GM21390 (cell line): ENCODE measurements around the gene OST4.
"Not testable (repeated sequence)": the region's sequence is repeated elsewhere in the genome, so short reads cannot be mapped to it uniquely, and the experiment has no call there.

Experiments used
- ATAC-seq: cut with Tn5 transposase; IDR thresholded peaks from one replicate; pipeline ENCODE4 v1.9.1; 2021; ENCODE audit not compliant: unreplicated experiment

Gene OST4

DNA sequence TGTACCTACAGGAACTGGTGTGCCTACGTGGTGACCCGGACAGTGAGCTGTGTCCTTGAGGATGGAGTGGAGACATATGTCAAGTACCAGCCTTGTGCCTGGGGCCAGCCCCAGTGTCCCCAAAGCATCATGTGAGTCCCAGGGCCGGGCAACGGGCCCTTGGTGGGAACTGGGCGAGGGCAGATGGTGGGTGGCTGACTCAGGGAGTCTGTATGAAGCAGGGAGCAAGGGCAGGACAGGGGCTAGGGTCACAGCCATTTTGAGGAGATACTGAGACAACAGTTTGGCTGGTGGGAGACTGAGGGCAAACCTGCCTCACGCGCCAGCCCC lies 8.7 kb upstream of the OST4 start:
- no peak for ATAC-seq

- ATAC-seq = no peak
Observed at GRCh38 chr2:27079233-27080139, 8.0 kb upstream of the OST4 start.

DNA sequence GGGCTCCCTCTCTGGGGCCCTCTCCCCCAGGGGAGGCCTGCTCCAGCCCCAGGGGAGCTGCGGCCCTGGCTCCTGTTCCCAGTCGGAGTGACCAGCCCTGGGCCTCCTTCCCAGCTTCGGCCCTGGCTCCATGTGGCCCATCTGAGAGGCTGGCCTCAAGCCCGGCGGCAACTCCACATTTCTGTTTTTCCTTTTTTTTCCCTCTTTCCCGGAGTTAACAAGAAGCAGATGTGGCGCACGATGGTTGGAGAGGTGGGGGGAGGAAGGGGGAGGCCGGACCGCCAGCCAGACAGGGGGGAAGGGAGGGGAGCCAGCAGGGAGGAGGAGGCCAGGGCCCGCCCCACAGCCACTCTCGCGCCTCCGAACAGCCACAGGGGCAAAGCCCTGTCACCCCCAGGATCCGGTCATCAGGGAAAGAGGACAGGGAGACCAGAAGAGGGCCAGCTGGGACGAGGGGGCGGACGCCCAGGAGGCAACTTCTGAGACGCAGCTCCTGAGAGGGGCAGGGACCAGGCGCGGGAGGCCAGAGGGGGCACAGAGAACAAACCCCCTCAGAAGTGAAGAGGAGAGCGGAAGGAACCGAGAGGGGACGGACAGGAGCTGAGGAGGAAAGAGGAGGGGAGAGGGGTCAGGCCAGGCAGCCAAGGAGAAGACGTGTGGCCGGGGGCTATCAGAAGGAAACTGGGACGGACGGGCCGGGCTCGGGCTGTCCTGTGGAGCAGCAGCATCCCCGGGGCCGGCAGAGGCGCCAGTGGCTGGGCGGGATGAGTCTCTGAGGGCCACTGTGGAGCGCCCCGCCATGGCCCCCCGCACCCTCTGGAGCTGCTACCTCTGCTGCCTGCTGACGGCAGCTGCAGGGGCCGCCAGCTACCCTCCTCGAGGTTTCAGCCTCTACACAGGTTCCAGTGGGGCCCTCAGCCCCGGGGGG lies 7.1 kb upstream of the OST4 start, which contains the start of gene EMILIN1:
EMILIN1 (plus strand) TSS at position 349 of the 928 bp plus-strand sequence; CDS start at position 800, 451 bp downstream.
- no peak for ATAC-seq

- ATAC-seq = no peak
Observed at GRCh38 chr2:27077231-27077630, 5.8 kb upstream of the OST4 start.

GRCh38 chr2:27076323-27076722 lies 4.9 kb upstream of the OST4 start:
- ATAC-seq = no peak

GRCh38 chr2:27075566-27075871 lies 4.1 kb upstream of the OST4 start:
- ATAC-seq = not testable (repeated sequence)

GRCh38 chr2:27074738-27075565 lies 3.5 kb upstream of the OST4 start:
- no peak for ATAC-seq

- ATAC-seq = no peak
Observed at GRCh38 chr2:27073782-27074181, 2.3 kb upstream of the OST4 start.

DNA sequence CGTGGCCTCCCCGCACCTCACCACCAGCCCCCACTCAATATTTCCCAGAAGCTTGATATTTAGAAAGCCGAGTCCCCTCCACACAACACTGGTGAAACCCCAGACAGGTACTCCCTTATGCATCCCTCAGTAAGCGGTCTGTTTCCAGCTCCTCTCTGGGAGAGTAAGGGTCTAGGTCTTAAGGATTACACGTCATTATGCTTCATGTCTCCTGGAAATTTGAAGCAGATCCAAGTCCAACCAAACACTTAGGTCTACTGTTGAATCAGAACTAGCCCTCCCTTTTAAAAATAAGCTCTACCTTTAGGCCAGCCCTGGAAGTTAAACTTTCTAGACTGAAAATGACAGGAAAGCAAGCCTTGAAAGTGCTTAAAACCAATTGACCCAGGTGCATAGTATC lies 1.5 kb upstream of the OST4 start:
- no peak for ATAC-seq

DNA sequence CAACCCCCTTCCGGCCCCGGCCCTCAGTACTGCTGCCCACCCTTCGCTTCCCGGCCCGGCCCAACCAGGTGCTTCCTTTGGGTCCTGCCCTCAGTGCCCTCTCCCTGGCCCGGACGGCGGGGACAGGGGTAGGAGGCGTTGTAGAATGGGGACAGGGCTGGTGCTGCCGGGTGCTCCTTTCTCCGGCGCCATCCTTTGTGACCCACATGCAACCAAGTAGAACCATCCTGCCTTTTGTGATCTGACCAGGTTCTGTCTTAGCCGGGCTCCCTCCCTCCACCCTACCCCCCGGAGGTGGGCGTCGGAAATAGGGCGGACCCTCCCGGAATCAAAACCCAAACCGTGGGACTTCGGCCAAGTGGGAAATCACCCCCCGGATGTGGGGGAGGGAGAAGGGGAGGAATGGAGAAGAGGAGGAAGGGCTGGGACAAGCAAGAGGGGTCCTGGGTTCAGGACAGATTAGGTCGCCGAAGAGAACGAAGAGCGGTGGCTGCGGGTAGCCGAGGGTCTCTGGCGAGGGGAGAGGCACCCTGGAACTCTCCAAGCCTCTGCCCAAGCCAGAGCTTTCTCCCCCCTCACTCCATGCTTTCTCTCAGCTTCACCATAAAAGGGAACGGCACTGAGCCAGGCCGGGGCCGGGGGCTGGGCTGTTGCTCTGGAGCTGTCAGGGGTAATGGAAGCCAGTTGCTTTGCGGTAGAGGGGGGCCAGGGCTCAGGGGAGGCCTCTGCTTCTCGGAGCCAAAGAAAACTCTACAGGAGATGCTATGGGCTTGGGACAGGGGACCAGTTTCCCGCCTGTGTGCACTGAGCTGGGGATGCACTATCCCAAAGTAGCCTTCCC lies 756 bp upstream of the OST4 start:
- peak; percentile 8 for ATAC-seq

- peak; percentile 2 for ATAC-seq
Observed at GRCh38 chr2:27070653-27071276, 689 bp downstream of the OST4 start.

DNA sequence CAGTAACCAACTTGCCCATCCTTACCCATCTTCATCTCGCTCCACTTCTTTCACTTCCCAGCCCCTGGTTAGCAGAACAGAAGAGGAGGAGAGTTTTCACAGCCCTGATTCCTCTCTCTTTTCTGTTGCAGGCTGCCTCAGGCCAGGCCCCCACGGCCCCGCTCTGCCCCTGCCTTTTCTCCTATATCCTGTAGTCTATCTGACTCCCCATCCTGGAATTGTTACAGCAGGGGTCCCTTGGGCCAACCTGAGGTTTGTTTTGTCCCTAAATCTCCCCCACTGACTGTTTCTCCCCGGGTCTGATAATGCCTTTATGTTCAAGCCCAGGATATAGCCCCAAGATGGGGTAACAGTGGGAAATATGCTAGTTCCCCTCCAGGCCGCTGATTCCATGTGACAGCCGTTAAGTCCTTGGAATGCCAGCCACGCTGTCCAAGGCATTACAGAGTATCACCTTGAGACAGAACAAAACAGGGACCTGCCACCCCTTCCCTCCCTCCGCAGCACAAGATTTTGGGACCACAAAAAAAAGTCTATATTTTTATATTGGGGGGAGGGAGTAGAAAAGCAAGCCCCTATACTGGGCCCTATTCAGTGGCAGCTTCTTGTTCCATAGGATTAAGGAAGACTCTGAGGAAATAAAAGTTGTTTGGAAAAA lies 1.4 kb downstream of the OST4 start:
- no peak for ATAC-seq

- no peak for ATAC-seq
Observed at GRCh38 chr2:27069436-27069835, 2.0 kb downstream of the OST4 start.

GRCh38 chr2:27067385-27067784 lies 4.1 kb downstream of the OST4 start:
- no peak for ATAC-seq

DNA sequence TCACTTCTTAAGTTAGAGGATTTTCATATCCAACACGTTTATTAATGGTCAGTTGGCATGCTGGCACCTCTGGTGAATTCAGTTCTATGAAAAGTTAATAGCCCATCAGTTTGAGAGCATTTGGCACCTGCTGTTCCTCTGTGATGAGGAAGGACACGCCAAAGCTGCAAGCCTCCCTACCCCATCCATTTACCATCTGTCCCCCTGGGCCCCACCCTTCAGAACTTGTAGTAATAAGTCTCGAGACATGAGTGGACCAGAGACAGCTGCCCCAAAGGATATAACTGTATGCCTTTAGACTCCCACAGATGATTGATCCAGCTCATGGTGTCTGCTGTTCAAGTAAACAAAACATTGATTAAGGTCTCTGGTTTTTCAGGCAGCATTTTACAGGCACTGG lies 6.3 kb downstream of the OST4 start:
- ATAC-seq = no peak

DNA sequence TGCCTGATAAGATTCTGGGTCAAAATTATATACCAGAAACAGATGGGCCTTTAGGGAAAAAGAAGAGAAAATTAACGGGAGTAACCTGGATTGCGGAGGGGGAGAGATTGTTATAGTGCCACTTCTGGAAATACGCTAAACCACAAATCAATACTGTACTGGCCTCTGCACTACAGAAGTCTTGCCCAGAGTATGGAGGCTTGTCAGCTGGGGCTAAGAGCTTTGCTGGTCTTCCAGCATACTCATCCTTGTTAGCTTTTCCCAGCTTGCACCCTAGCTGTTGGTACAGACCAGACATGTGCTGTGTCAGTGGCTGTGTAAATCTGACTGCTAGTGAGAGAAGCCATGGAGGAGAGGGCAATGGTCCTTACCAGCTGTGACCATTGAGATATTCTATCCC lies 11.1 kb downstream of the OST4 start:
- no peak for ATAC-seq

- no peak for ATAC-seq
Observed at GRCh38 chr2:27059141-27059820, 12.2 kb downstream of the OST4 start.

GRCh38 chr2:27058210-27058609 lies 13.2 kb downstream of the OST4 start:
- no peak for ATAC-seq

GRCh38 chr2:27057184-27057583 lies 14.3 kb downstream of the OST4 start:
- ATAC-seq = no peak
